ENCODE data around the gene LTO1.

- TF ChIP-seq POLR2AphosphoS5 (IDR thresholded peaks at IDR 0.05) (no peak), CTCF (IDR thresholded peaks at IDR 0.05 in 8 of 11, conservative IDR thresholded peaks at IDR 0.05 in 3 of 11) (no peak)
Measured at GRCh38 chr11:69707176-69707575, 32.0 kb upstream of the LTO1 start.

Measured in spleen (tissue), 7 donors.